Kidney glomerular epithelial cell (primary cell): Measurements from ENCODE around the gene HNRNPAB.
"Not testable (repeated sequence)": the region's sequence is repeated elsewhere in the genome, so short reads cannot be mapped to it uniquely, and the experiment has no call there.

Experiments used
- DNase-seq: peaks from one replicate; lab custom pipeline; 2025; lab: John Stamatoyannopoulos, UW

The HNRNPAB gene

GRCh38 chr5:178196986-178197385 lies 7.3 kb upstream of the HNRNPAB start:
- no peak for DNase-seq

- DNase-seq, result not testable (repeated sequence)
These were observed 6.2 kb upstream of the HNRNPAB start for GRCh38 chr5:178198151-178198550.

DNA sequence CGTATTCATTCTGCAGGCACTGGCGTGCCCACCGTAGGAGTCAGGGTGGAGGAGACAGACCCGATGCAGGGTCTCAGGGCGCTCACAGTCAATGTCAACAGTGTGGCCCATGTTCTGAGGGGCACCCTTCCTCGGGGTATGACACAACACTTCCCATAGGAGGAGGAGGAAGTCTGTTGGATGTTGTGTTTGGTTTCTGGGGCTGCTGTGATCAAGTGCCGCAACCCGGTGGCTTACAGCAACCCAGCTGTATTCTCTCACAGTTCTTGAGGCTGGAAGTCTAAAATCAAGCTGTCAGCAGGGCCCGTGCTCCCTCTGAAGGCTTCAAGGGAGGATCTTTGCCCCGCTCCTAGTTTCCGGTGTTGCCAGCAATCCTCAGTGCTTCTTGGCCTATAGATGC lies 5.6 kb upstream of the HNRNPAB start:
- no peak for DNase-seq

DNA sequence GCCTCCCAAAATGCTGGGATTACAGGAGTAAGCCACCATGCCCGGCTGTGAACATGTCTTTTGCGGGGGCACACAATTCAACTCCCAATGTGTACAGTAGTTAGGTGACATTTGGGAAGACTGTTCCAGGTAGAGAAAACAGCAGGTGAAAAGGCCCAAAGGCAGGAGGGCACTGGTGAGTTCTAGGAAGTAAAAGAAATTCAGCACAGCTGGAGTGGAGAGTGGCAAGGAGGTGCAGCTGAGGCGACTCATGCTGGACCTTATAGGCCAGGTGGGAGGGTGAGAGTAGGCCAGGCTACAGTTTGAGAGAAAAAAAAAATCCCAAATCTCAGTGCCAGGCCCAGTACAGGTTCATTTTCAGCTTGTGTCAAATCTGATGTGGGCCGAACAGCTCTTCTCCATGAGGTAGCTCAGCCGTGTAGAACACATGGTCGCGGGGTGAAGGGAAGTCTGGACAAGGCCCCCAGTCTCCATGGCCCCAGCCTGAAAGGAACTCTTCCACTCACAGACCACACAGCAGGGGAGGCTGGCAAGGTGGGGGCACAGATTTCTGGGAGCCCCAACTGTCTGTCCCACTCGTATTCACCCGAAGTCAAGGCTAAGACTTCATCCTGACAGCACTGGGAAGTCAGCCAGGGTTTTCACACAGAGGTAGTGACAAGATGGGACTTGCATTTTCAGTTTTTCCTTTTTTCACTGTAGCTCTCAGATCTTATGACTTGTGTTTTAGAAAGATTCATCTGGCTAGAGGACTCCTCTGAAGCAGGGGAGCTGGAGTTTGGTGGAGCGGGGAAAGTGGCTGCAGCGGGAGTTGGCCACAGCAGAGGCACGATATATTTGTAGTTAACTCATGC lies 4.5 kb upstream of the HNRNPAB start:
- DNase-seq, result no peak

- DNase-seq, result no peak
These were observed 3.0 kb upstream of the HNRNPAB start for GRCh38 chr5:178201221-178201926.

GRCh38 chr5:178201927-178202235 lies 2.5 kb upstream of the HNRNPAB start:
- no peak for DNase-seq

- no peak for DNase-seq
These were observed 1.8 kb upstream of the HNRNPAB start for GRCh38 chr5:178202541-178202940.

GRCh38 chr5:178203670-178204181 lies 607 bp upstream of the HNRNPAB start:
- DNase-seq, result no peak

DNA sequence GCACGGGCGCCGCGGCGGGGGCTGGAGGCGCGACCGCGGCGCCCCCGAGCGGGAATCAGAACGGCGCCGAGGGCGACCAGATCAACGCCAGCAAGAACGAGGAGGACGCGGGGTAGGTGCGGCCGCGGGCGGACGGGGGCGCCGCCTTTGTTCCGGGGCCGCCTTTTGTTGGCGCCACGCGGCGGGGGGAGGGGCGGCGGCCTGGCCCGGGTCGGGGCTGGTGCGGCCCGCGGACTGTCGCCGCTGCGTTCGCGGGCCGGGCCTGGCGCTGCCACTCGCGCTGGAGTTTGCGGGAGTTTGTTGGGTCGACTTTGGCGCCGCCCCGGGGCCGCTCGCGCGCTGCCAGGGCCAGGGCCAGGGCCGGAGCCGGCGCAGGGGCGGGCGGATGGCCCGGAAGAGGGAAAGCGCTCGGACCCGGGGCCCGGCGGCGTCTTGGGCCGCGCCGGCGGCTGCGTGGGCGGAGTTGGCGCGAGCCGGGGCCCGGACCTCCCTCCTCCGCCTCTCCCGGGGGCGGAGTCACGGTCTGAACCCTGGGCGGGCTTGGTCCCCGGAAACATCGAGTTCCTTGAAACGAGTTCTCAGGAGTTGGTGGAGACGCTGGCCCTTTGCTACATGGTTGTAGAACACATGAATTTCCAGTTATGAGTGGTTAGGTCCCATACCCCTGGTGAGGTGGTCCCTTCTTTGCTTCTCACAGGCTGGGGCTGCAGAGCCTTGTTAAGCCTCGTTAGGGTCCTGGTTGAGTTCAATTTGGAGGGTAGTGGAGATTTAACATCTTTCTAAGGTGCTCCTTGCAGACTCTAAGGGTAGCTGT lies 809 bp downstream of the HNRNPAB start:
- peak; percentile 37 for DNase-seq

- DNase-seq, result no peak
These were observed 1.4 kb downstream of the HNRNPAB start for GRCh38 chr5:178205749-178206047.

DNA sequence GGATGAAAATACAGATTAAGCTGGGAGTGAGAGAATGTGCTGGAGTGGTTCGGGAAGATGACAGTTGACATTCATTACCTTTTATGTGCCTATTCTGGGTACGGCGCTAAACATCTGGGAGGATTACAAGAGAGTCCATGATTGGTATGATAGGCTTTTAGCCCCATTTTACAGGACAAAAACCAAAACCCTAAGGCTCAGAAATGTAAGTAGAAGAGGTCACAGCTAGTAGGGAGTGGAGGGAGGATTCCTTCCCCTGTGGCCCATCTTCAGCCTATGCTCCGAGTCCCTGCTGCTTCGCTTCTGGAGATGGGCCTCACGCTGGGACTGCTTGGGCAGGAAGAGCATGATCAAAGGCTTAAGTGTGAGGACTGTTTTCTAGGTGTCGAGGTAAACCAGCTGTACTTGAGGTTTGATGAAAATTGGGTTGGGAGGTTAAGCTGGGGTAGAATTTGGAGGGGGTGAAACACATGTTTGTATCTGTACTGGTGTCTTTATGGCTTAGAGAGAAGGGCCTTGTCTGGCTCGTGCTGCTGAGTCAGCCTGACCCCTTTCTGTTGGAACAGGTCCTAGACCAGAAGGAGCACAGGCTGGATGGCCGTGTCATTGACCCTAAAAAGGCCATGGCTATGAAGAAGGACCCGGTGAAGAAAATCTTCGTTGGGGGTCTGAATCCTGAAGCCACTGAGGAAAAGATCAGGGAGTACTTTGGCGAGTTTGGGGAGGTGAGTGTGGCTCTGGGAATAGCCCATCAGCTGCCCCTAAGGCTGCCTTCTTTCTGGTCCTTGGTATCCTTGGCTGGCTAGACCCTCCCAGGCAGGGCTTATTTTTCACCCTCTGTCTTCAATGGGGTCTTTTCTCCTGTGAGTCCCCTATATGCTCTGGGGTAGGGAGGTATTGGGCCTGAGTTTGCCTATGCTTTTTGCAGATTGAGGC lies 2.1 kb downstream of the HNRNPAB start:
- no peak for DNase-seq

GRCh38 chr5:178207183-178207916 lies 3.0 kb downstream of the HNRNPAB start:
- DNase-seq, result peak; percentile 17

DNA sequence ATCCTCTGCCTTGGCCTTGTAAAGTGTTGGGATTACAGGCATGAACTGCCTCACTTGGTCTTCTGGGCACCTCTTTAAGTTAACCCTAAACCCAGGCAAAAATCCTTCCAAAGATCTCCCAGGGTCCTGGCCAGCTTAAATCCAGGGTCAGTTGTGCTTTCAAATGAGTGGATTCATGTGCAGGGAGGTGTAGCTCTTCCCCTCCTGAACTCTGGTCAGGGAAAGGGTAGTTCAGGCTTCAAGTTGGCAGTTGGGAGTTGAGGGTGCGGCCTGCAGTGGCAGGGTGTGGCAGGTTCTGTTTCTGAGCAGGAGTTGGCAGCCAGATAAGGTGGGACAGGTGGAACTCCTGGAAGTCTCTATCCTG lies 3.6 kb downstream of the HNRNPAB start:
- no peak for DNase-seq

DNA sequence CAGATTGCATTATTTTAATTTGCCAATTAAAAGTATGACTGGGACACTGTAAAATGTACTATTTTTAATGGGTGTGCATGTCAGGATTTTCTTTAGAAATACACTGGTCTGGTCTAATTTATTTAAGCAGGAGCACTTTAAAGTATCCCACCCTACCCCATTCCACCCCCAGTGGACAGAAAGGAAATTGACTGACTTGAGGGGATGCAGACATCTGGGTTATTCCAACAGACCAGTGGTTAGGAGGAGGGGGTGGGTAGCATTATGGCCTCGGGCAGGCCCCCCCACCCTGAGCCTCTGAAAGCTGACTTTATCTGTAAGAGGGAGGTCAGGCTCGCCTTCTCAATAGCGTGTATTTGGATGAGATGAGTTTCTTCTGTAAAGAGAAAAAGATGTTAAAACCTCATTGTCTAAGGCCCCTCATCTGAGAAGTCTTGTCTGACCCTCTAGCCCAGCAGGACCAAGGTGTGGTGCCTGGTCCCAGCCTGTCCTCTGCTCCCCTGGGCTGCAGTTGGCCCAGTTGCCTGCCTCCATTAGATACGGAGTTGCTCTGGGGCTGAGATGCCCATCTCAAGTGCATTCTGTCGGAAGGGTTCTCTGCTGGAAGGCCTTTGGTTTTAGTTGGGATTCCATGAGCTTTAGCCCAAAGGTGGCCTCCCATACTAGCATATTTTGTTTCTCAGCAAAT lies 4.4 kb downstream of the HNRNPAB start:
- DNase-seq, result no peak

GRCh38 chr5:178209334-178210072 lies 5.2 kb downstream of the HNRNPAB start:
- no peak for DNase-seq

DNA sequence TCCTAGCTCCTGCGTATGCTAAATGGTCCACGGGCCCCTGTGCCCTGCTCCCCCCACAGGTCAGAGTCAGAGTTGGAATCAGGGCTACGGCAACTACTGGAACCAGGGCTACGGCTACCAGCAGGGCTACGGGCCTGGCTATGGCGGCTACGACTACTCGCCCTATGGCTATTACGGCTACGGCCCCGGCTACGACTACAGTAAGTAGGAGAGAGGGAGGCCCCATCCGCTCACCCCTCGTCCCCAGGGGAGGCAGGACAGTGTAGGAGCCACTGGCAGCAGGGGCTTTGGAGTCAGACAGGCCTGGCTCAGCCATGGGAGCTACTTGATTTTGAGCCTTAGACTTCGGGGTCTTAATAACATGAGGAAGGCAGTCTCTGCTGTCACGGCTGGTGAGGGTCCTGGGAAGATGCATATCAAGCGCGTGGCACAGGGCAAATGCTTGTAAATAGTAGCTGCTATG lies 5.8 kb downstream of the HNRNPAB start:
- no peak for DNase-seq

DNA sequence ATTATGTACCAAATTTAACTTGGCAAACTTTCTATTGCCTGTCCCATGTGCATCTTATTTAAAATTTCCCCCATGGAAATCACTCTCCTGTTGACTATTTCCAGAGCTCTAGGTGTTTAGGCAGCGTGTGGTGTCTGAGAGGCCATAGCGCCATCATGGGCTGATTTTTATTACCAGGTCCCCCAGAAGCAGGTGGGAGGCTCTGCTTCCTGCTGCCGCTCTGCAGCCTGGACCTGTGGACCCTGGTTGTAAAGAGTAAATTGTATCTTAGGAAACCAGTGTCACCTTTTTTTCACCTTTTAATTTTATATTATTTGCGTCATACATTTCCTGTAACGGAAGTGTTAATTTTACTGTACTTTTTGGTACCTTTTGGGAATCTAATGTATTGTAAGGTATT lies 6.4 kb downstream of the HNRNPAB start:
- no peak for DNase-seq

DNA sequence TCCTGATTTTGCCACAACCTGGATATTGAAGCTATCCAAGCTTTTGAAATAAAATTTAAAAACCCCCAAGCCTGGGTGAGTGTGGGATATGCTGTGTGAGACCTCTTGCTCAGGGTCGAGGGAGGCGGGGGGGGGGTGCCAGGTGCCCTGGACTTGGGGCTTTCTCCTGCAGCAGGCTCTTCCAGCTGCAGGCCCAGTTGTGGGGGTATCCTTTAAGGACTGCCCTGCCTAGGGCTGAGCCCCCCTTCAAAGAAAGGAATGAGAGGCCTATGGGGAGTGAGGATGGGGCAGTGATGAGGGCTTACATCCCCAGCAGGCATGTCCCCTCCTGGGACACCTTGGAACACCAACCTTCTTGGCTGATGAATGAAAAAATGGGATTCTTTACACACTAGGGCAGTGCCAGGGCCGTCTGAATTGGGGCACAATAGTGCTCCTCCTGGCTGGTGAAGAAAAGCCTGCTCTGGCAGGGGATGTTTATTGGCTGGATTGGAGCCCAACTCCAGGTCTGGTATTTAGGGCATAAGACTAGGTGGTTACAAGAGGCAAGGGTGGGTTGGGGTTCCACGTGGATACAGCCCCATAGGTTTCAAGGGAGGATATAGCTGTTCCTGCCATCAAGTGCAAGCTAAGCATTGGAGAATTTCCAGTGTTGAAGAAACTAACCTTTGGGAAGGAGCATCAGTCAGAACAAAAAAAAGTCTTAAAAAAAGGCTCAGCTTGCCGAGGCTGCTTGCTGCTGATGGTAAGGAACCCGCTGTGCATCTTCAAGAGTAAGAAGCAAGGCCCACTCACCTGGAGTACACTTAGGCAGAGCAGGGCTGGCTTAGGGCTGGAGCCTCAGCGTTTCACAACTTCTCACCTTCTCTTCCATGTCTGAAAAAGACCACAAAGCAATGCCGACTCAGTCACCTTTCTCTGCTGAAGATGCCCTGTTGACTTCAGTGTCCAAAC lies 7.0 kb downstream of the HNRNPAB start:
- DNase-seq, result no peak
